ENCODE data around the gene TSNAXIP1.

- TF ChIP-seq RAD21 (IDR thresholded peaks at IDR 0.05) (peak; percentile 55 to 57), REST (IDR thresholded peaks at IDR 0.05) (peak; percentile 81), CTCF (IDR thresholded peaks at IDR 0.05; ENCODE audit: low read depth, low read length, missing input control) (no peak), YY1 (IDR thresholded peaks at IDR 0.05) (peak; percentile 82), MAX (IDR thresholded peaks at IDR 0.05) (peak; percentile 97), ATF3 (IDR thresholded peaks at IDR 0.05) (peak; percentile 75), RXRA (IDR thresholded peaks at IDR 0.05) (peak; percentile 89 to 98), SP1 (IDR thresholded peaks at IDR 0.05) (peak; percentile 88), JUND (IDR thresholded peaks at IDR 0.05) (peak; percentile 69 to 96), EGR1 (IDR thresholded peaks at IDR 0.05; ENCODE audit: low read depth in 2 of 2) (peak; percentile 83 to 93), GABPA (IDR thresholded peaks at IDR 0.05 in 1 of 2, conservative IDR thresholded peaks at IDR 0.05 in 1 of 2) (peak in 1 of 2 donors; percentile 69), ZBTB33 (IDR thresholded peaks at IDR 0.05) (peak; percentile 95)
These were observed 51.0 kb downstream of the TSNAXIP1 start for GRCh38 chr16:67857547-67858233.
